ENCODE data around the gene NID2. TPM values are rescaled to one million over a fixed set of nuclear protein-coding genes. Genes with fewer than 3 reads are reported as not detected.

The NID2 gene
- polyA plus RNA-seq, 1 of the 3 experiments (the other 2 are of a cell fraction), result 22.7 TPM

- TF ChIP-seq EP300 (IDR thresholded peaks at IDR 0.05; ENCODE audit: borderline replicate concordance in 1 of 2, low read depth in 1 of 2, low read length in 1 of 2), result no peak
Measured at GRCh38 chr14:52061390-52061789, 7.5 kb downstream of the NID2 start (continued).

- no peaks in the 10 kb centered on the region for H3K9me2 ChIP-seq
- H3K27me3 ChIP-seq (ENCODE audit: insufficient read depth), result no peaks in the 10 kb centered on the region
- no peak for DNase-seq
- H4K20me1 ChIP-seq (ENCODE audit: insufficient read depth), result no peaks in the 10 kb centered on the region
- H3K4me2 ChIP-seq, result no peak overlapping the region
- 85% methylated on average over 6 of the region's 6 CpGs for WGBS (ENCODE audit: low lambda C conversion rate)
- TF ChIP-seq GATA2 (CRISPR knock-in tag; IDR thresholded peaks at IDR 0.05), result no peak
- TF ChIP-seq RFX5 (IDR thresholded peaks at IDR 0.05; ENCODE audit: low read length), result no peak
- no peak for TF ChIP-seq MEF2A (IDR thresholded peaks at IDR 0.05; ENCODE audit: borderline replicate concordance, low read depth)
- TF ChIP-seq NFIC (IDR thresholded peaks at IDR 0.05; ENCODE audit: borderline replicate concordance), result no peak
- no peak for TF ChIP-seq JUND (IDR thresholded peaks at IDR 0.05)
- no peak for TF ChIP-seq YY1 (IDR thresholded peaks at IDR 0.05; ENCODE audit: low read depth)
- no peak for TF ChIP-seq FOXJ3 (CRISPR knock-in tag; IDR thresholded peaks at IDR 0.05)
- TF ChIP-seq SMC3 (IDR thresholded peaks at IDR 0.05; ENCODE audit: low read depth, low read length), result no peak
- peaks cover 0 to 37% of the 10 kb centered on the region in 2 experiments for H3K36me3 ChIP-seq (replicated peaks in 1 of 2; ENCODE audit: control insufficient read depth in 1 of 2, insufficient read depth in 2 of 2, low read length in 1 of 2)
- no peak overlapping the region for H3K9ac ChIP-seq
- H3K4me1 ChIP-seq (ENCODE audit: control insufficient read depth in 1 of 2, insufficient read depth in 2 of 2, low read depth in 1 of 2, low read length in 1 of 2), result peaks cover 6 to 18% of the 10 kb centered on the region in 2 experiments; a peak in 2 of 4 replicates
- POLR2A ChIA-PET, result no interaction called here
- H3K4me3 ChIP-seq (ENCODE audit: low read depth in 2 of 2, low read length in 1 of 2), result no peak overlapping the region
- no peaks in the 10 kb centered on the region for H3K79me2 ChIP-seq (ENCODE audit: insufficient read depth)
- peaks cover 11% of the 10 kb centered on the region for H3F3A ChIP-seq (replicated peaks; ENCODE audit: insufficient read depth)
- CTCF ChIA-PET, result interaction anchor here (0.9 to 2.5 kb wide), 3 partner anchors 9 to 71 kb away, joined by 3 to 6 read pairs (median 3); partner anchors contain the start of gene NID2
- H3K9me3 ChIP-seq, result no peaks in the 10 kb centered on the region
- no peak overlapping the region for H2AFZ ChIP-seq (ENCODE audit: low read depth)
- no peak overlapping the region for H3K27ac ChIP-seq (ENCODE audit: low read depth in 2 of 2, low read length in 1 of 2)
Measured at GRCh38 chr14:52060080-52060479, 8.8 kb downstream of the NID2 start.

DNA sequence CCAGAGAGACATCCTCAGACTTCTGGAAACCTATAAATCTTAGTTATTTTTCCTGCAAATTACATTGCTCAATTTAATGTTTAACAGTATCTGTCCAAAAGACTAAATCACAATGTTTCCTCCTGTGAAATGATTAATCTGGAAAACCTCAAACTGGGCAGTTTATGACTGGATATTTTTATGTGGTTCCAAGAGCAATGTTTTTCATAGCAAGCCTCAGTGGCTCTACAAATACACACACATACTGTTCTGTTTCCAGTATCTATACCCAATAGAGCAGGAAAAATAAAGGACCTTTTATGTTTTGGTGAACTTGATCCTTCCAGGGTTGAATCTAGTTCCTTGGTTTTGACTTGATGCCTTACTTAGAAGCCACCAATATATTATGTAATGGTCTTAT is 9.2 kb downstream of the NID2 start:
- Histone ChIP-seq H3K4me1 (ENCODE audit: control insufficient read depth in 1 of 2, insufficient read depth in 2 of 2, low read depth in 1 of 2, low read length in 1 of 2) (peaks cover 6 to 18% of the 10 kb centered on the region in 2 experiments; a peak in 2 of 4 replicates), H3K27me3 (ENCODE audit: insufficient read depth) (no peaks in the 10 kb centered on the region), H3K9me3 (no peaks in the 10 kb centered on the region), H3K9me2 (no peaks in the 10 kb centered on the region), H3K4me2 (no peak overlapping the region), H3K4me3 (ENCODE audit: low read depth in 2 of 2, low read length in 1 of 2) (no peak overlapping the region), H2AFZ (ENCODE audit: low read depth) (no peak overlapping the region), H3K9ac (no peak overlapping the region), H4K20me1 (ENCODE audit: insufficient read depth) (no peaks in the 10 kb centered on the region), H3K79me2 (ENCODE audit: insufficient read depth) (no peaks in the 10 kb centered on the region), H3F3A (replicated peaks; ENCODE audit: insufficient read depth) (peaks cover 13% of the 10 kb centered on the region), H3K27ac (ENCODE audit: low read depth in 2 of 2, low read length in 1 of 2) (no peak overlapping the region), H3K36me3 (replicated peaks in 1 of 2; ENCODE audit: control insufficient read depth in 1 of 2, insufficient read depth in 2 of 2, low read length in 1 of 2) (peaks cover 0 to 37% of the 10 kb centered on the region in 2 experiments)
- CTCF ChIA-PET, result interaction anchor here (0.9 to 2.6 kb wide), 6 partner anchors 10 to 71 kb away, joined by 3 to 7 read pairs (median 4); partner anchors contain the start of gene NID2
- TF ChIP-seq TEAD4 (IDR thresholded peaks at IDR 0.05; ENCODE audit: borderline replicate concordance, insufficient read depth) (no peak), FOXJ3 (CRISPR knock-in tag; IDR thresholded peaks at IDR 0.05) (no peak), EZH2phosphoT487 (IDR thresholded peaks at IDR 0.05; ENCODE audit: borderline replicate concordance, low read depth) (no peak)
- DNase-seq, result no peak
- POLR2A ChIA-PET, result no interaction called here

GRCh38 chr14:52058341-52058740 is 10.5 kb downstream of the NID2 start:
- H3K36me3 ChIP-seq (replicated peaks in 1 of 2; ENCODE audit: control insufficient read depth in 1 of 2, insufficient read depth in 2 of 2, low read length in 1 of 2), result peaks cover 0 to 43% of the 10 kb centered on the region in 2 experiments
- H4K20me1 ChIP-seq (ENCODE audit: insufficient read depth), result no peaks in the 10 kb centered on the region
- ChIA-PET POLR2A (no interaction called here), CTCF (interaction anchor here (1.3 to 2.6 kb wide), 4 partner anchors 11 to 44 kb away, joined by 3 to 7 read pairs (median 6); partner anchors contain the start of gene NID2)
- no peaks in the 10 kb centered on the region for H3K9me2 ChIP-seq
- H3K27me3 ChIP-seq (ENCODE audit: insufficient read depth), result no peaks in the 10 kb centered on the region
- no peak overlapping the region for H3K9ac ChIP-seq
- WGBS (ENCODE audit: low lambda C conversion rate), result 90% methylated on average over 3 of the region's 3 CpGs
- H3F3A ChIP-seq (replicated peaks; ENCODE audit: insufficient read depth), result peaks cover 13% of the 10 kb centered on the region
- DNase-seq, result no peak
- H3K79me2 ChIP-seq (ENCODE audit: insufficient read depth), result no peaks in the 10 kb centered on the region
- H3K4me2 ChIP-seq, result no peak overlapping the region
- H3K4me3 ChIP-seq (ENCODE audit: low read depth in 2 of 2, low read length in 1 of 2), result no peak overlapping the region
- no peak overlapping the region for H2AFZ ChIP-seq (ENCODE audit: low read depth)
- H3K9me3 ChIP-seq, result no peaks in the 10 kb centered on the region
- peaks cover 6 to 18% of the 10 kb centered on the region in 2 experiments; a peak in 2 of 4 replicates for H3K4me1 ChIP-seq (ENCODE audit: control insufficient read depth in 1 of 2, insufficient read depth in 2 of 2, low read depth in 1 of 2, low read length in 1 of 2)
- H3K27ac ChIP-seq (ENCODE audit: low read depth in 2 of 2, low read length in 1 of 2), result no peak overlapping the region
- no peak for TF ChIP-seq FOSL2 (IDR thresholded peaks at IDR 0.05; ENCODE audit: borderline replicate concordance, low read depth)
- no peak for TF ChIP-seq SIN3A (IDR thresholded peaks at IDR 0.05; ENCODE audit: borderline replicate concordance, low read depth, low read length)
- TF ChIP-seq, protein P1, sequence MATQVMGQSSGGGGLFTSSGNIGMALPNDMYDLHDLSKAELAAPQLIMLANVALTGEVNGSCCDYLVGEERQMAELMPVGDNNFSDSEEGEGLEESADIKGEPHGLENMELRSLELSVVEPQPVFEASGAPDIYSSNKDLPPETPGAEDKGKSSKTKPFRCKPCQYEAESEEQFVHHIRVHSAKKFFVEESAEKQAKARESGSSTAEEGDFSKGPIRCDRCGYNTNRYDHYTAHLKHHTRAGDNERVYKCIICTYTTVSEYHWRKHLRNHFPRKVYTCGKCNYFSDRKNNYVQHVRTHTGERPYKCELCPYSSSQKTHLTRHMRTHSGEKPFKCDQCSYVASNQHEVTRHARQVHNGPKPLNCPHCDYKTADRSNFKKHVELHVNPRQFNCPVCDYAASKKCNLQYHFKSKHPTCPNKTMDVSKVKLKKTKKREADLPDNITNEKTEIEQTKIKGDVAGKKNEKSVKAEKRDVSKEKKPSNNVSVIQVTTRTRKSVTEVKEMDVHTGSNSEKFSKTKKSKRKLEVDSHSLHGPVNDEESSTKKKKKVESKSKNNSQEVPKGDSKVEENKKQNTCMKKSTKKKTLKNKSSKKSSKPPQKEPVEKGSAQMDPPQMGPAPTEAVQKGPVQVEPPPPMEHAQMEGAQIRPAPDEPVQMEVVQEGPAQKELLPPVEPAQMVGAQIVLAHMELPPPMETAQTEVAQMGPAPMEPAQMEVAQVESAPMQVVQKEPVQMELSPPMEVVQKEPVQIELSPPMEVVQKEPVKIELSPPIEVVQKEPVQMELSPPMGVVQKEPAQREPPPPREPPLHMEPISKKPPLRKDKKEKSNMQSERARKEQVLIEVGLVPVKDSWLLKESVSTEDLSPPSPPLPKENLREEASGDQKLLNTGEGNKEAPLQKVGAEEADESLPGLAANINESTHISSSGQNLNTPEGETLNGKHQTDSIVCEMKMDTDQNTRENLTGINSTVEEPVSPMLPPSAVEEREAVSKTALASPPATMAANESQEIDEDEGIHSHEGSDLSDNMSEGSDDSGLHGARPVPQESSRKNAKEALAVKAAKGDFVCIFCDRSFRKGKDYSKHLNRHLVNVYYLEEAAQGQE (IDR thresholded peaks at IDR 0.05; ENCODE audit: low read depth, low read length), result no peak
- no peak for TF ChIP-seq RFX5 (IDR thresholded peaks at IDR 0.05; ENCODE audit: low read length)
- no peak for TF ChIP-seq NRF1 (IDR thresholded peaks at IDR 0.05; ENCODE audit: low read depth, low read length)
- no peak for TF ChIP-seq RXRA (IDR thresholded peaks at IDR 0.05; ENCODE audit: borderline replicate concordance, low read depth)
- TF ChIP-seq TEAD4 (IDR thresholded peaks at IDR 0.05; ENCODE audit: borderline replicate concordance, insufficient read depth), result no peak
- TF ChIP-seq FOXM1 (IDR thresholded peaks at IDR 0.05; ENCODE audit: low read depth), result no peak

Data from SK-N-SH (cell line).